OCI-LY3 (cell line): Measurements from ENCODE around the gene ADIPOR2.

Source experiments
- EZH2phosphoT487 ChIP-seq: fragments of 200-600 bp; shearing (Covaris generic); IDR thresholded peaks from 2 replicates; pipeline ENCODE4 v1.6.1; 2018; ENCODE audit warnings: antibody characterized with exemption, mixed run types, low read depth
- TF ChIP-seq, protein P1 (sequence below): fragments of 200-600, 300-600 bp; sonication (generic); IDR thresholded peaks from 2 replicates; pipeline ENCODE4 v1.5.1; 2014; ENCODE audit warnings: antibody characterized with exemption, low read length, low read depth

DNA sequence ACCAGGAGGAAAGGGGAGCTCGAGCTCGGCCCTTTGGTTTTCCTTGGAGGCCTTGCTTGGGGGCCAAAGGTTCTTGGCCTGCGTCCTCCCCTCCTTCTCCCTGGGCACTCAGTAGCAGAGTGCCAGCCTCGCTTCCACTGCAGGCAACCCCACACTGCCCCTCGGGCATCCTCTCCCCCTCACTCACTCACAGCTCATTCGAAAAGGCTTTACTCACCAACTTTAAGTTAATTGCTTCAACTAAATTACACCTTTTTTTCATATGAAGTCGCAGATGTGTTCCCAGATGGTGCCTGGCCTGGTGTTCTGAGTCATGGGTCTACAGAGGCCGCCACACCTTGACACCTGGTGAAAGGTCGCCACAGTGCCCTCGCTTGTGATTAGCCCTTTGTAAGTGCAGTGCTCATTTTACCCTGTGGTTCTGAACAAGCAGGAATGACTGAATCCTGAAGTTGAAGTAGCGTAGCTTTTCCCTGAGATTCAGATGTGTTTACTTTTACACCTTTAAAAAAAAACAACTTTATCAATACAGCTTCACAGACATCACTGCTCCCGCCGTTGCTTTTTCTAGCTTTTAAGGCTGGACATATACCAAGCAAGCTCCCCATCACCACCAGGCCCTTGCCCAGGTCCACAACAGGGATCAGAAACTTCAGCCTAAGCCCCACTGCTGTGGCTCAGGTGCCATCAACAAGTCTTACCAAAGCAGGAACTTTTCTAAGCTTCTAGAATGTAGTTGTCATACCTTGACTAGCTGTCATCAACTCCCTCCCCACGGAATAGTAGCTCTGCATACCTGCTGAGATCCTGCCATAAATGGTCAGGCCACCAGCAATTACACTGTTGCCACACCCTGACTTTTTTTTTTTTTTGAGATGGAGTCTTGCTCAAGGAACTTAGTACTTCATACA is 20.3 kb upstream of the ADIPOR2 start:
- TF ChIP-seq, protein P1, sequence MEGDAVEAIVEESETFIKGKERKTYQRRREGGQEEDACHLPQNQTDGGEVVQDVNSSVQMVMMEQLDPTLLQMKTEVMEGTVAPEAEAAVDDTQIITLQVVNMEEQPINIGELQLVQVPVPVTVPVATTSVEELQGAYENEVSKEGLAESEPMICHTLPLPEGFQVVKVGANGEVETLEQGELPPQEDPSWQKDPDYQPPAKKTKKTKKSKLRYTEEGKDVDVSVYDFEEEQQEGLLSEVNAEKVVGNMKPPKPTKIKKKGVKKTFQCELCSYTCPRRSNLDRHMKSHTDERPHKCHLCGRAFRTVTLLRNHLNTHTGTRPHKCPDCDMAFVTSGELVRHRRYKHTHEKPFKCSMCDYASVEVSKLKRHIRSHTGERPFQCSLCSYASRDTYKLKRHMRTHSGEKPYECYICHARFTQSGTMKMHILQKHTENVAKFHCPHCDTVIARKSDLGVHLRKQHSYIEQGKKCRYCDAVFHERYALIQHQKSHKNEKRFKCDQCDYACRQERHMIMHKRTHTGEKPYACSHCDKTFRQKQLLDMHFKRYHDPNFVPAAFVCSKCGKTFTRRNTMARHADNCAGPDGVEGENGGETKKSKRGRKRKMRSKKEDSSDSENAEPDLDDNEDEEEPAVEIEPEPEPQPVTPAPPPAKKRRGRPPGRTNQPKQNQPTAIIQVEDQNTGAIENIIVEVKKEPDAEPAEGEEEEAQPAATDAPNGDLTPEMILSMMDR = no peak
- TF ChIP-seq EZH2phosphoT487 = no peak
